B cell (primary cell): ENCODE measurements around the gene OVCH2. TPM values are rescaled to one million over a fixed set of nuclear protein-coding genes. Genes with fewer than 3 reads are reported as not detected.
A peak's percentile ranks its signal among the peaks of the same experiment; 100 is the strongest.

Source experiments
- ATAC-seq: fragments of 200-7000 bp; cut with Tn5 transposase; one replicate; pipeline ENCODE4 v1.10.0; 2021; ENCODE audit warnings: low read depth, mild to moderate bottlenecking, moderate number of reproducible peaks, moderate library complexity
- CTCF ChIA-PET: fragments of 350-600 bp; sonication (Branson Sonifier 250); formaldehyde crosslinking; loops from one replicate; lab custom pipeline; 2021; ENCODE audit warnings: antibody characterized with exemption, inconsistent platforms; lab: Charles Lee
- POLR2A ChIA-PET: fragments of 350-600 bp; sonication (Branson Sonifier 250); formaldehyde crosslinking; loops from one replicate; lab custom pipeline; 2021; ENCODE audit warnings: antibody characterized with exemption; lab: Charles Lee
- DNase-seq: peaks from one replicate; pipeline ENCODE4 v3.0.0; 2013
- H2AFZ ChIP-seq: 2 replicates; pipeline ENCODE4 v1.6.1; 2012; ENCODE audit warnings: mild to moderate bottlenecking, low read depth, low read length; ENCODE audit not compliant: insufficient read depth, poor library complexity, severe bottlenecking
- H3K27ac ChIP-seq, 2 donors: 1 replicate in 1 of 2; 2 replicates in 1 of 2; pipeline ENCODE4 v1.5.1; 2012 to 2013; ENCODE audit warnings: low read length in 2 of 2, mild to moderate bottlenecking in 2 of 2, moderate library complexity in 1 of 2
- H3K27me3 ChIP-seq, 4 experiments: fragments of 200-600 bp in 1 of 4; sonication (generic) in 1 of 4; replicated peaks in 1 of 4; 1 replicate in 2 of 4; 2 replicates in 2 of 4; pipeline versions ENCODE4 v1.6.1 to v1.7.0; 2013 to 2016; ENCODE audit warnings: low read length in 3 of 4, mild to moderate bottlenecking in 2 of 4, mixed read lengths in 1 of 4, moderate library complexity in 1 of 4; ENCODE audit not compliant: insufficient read depth in 4 of 4, control insufficient read depth in 3 of 4; ENCODE audit errors: control extremely low read depth in 1 of 4
- H3K36me3 ChIP-seq, 2 experiments: replicated peaks in 1 of 2; 1 replicate in 1 of 2; 2 replicates in 1 of 2; pipeline versions ENCODE4 v1.6.1 to v1.7.1; 2013; ENCODE audit warnings: low read length in 1 of 2; ENCODE audit not compliant: insufficient read depth in 2 of 2, control insufficient read depth in 1 of 2; ENCODE audit errors: control extremely low read depth in 1 of 2, extremely low read depth in 1 of 2
- H3K4me1 ChIP-seq, 2 donors: fragments of 200-600 bp in 1 of 2; sonication (generic) in 1 of 2; 1 replicate in 1 of 2; 2 replicates in 1 of 2; pipeline versions ENCODE4 v1.5.1 to v1.6.1; 2013 to 2017; ENCODE audit warnings: low read length in 2 of 2; ENCODE audit not compliant: control insufficient read depth in 2 of 2, insufficient read depth in 2 of 2
- H3K4me2 ChIP-seq: replicated peaks from 2 replicates; pipeline ENCODE3; 2012; ENCODE audit warnings: mild to moderate bottlenecking, low read depth, low read length; ENCODE audit not compliant: poor library complexity, severe bottlenecking
- H3K4me3 ChIP-seq, 5 experiments: fragments of 200-600 bp in 1 of 5; sonication (generic) in 1 of 5; 1 replicate in 3 of 5; 2 replicates in 2 of 5; pipeline versions ENCODE4 v1.5.1 to v1.7.0; 2011 to 2016; ENCODE audit warnings: low read length in 4 of 5, mild to moderate bottlenecking in 4 of 5, low read depth in 2 of 5, control low read depth in 1 of 5, moderate library complexity in 1 of 5; ENCODE audit not compliant: insufficient read depth in 1 of 5; ENCODE audit errors: control extremely low read depth in 1 of 5, extremely low read depth in 1 of 5
- H3K79me2 ChIP-seq: fragments of 200-600 bp; sonication (generic); one replicate; pipeline ENCODE4 v1.6.0; 2016; ENCODE audit warnings: low read length; ENCODE audit not compliant: control insufficient read depth, insufficient read depth
- H3K9ac ChIP-seq: fragments of 200-600 bp; sonication (generic); 2 replicates; pipeline ENCODE4 v1.6.1; 2017; ENCODE audit warnings: mild to moderate bottlenecking, low read length, moderate library complexity
- H3K9me3 ChIP-seq, 3 donors: one replicate each; pipeline versions ENCODE4 v1.6.1 to v1.7.1; 2013; ENCODE audit warnings: low read length in 2 of 3; ENCODE audit not compliant: control insufficient read depth in 2 of 3, insufficient read depth in 1 of 3; ENCODE audit errors: control extremely low read depth in 1 of 3
- H4K20me1 ChIP-seq: 2 replicates; pipeline ENCODE4 v1.6.0; 2012; ENCODE audit warnings: mild to moderate bottlenecking, low read length; ENCODE audit not compliant: insufficient read depth, control insufficient read depth, poor library complexity, severe bottlenecking
- H3K27ac Mint-ChIP-seq: one replicate; pipeline ENCODE4 v1.8.0; 2021; ENCODE audit warnings: mixed read lengths
- H3K27me3 Mint-ChIP-seq: one replicate; pipeline ENCODE4 v1.8.0; 2021; ENCODE audit warnings: mixed read lengths
- H3K4me1 Mint-ChIP-seq: one replicate; pipeline ENCODE4 v1.8.0; 2021; ENCODE audit warnings: mixed read lengths
- H3K4me3 Mint-ChIP-seq: one replicate; pipeline ENCODE4 v1.8.0; 2021; ENCODE audit warnings: mixed read lengths
- H3K9me3 Mint-ChIP-seq: one replicate; pipeline ENCODE4 v1.8.0; 2022; ENCODE audit warnings: mixed read lengths; ENCODE audit not compliant: insufficient read depth
- CTCF ChIP-seq: fragments of 200-600 bp; IDR thresholded peaks from one replicate; pipeline ENCODE4 v1.8.0; 2022; ENCODE audit warnings: antibody characterized with exemption, mild to moderate bottlenecking
- EZH2 ChIP-seq: IDR thresholded peaks from 2 replicates; pipeline ENCODE4 v1.6.1; 2012; ENCODE audit warnings: borderline replicate concordance, low read depth, mild to moderate bottlenecking, moderate library complexity, low read length; ENCODE audit not compliant: insufficient read depth, poor library complexity, severe bottlenecking
- WGBS: methylation state at CpG from one replicate; pipeline ENCODE4 v1.1.5; 2013; ENCODE audit warnings: missing lambda C conversion rate; ENCODE audit not compliant: insufficient coverage; 5-methylcytosine and 5-hydroxymethylcytosine counted together
- intact Hi-C: fragments of 100-400 bp; cut with micrococcal nuclease; formaldehyde crosslinking; loops from one replicate; pipeline ENCODE4 v1.10.0; 2022
- polyA plus RNA-seq: library from polyadenylated mRNA; depleted of rRNA; stranded (reverse); fragments of >200 nt; gene quantifications from 2 replicates; pipeline ENCODE4 v1.2.3, GENCODE V29; 2012
- total RNA-seq, 2 donors: library from RNA; stranded (reverse); fragments of 120-200 nt in 1 of 2; gene quantifications; 1 replicate in 1 of 2; 2 replicates in 1 of 2; pipeline versions ENCODE4 v1.2.3 to v1.2.4, GENCODE V29; 2013 to 2022

OVCH2 gene
- total and polyA plus RNA-seq, 2 donors (not counting 1 experiment from before 2014, with no cell fraction given): not detected

- Histone ChIP-seq H3K27me3 (peaks cover 0 to 36% (median 14%) of the 10 kb centered on the region in 4 experiments), H3K4me2 (peak within 1 kb of the TSS; percentile 88), H2AFZ (peak within 1 kb of the TSS; percentile 73), H3K79me2 (no peaks in the 10 kb centered on the region), H3K4me3 (peak within 1 kb of the TSS in 4 of 5 experiments; percentile 35 to 61 (median 54)), H3K9ac (peak within 1 kb of the TSS; percentile 71), H4K20me1 (no peaks in the 10 kb centered on the region), H3K36me3 (no peaks in the 10 kb centered on the region), H3K4me1 (peaks cover 18 to 22% of the 10 kb centered on the region in 2 donors), H3K27ac (no peak within 1 kb of the TSS), H3K9me3 (peaks cover 0 to 5% (median 3%) of the 10 kb centered on the region in 3 donors)
- Mint-ChIP-seq H3K9me3 (peaks cover 1% of the 10 kb centered on the region), H3K4me1 (peaks cover 29% of the 10 kb centered on the region), H3K27me3 (peaks cover 32% of the 10 kb centered on the region), H3K27ac (peak within 1 kb of the TSS; percentile 77), H3K4me3 (peak within 1 kb of the TSS; percentile 93)
- CTCF ChIA-PET: interaction anchor here (0.8 kb wide), 1 partner anchor 14 kb away, joined by 4 read pairs; no protein-coding TSS in a partner anchor
- WGBS: 11% methylated on average over 40 of the region's 40 CpGs
- no peak for TF ChIP-seq CTCF
- no peak for TF ChIP-seq EZH2
- POLR2A ChIA-PET: interaction anchor here (1.0 kb wide), 1 partner anchor 16 kb away, joined by 6 read pairs; no protein-coding TSS in a partner anchor
- intact Hi-C loops: no loop called here
- peak; percentile 50 for ATAC-seq
- DNase-seq: no peak
These were observed 33.1 kb downstream of the OVCH2 start, which contains the start of gene CYB5R2 for GRCh38 chr11:7672960-7673723. TSS of gene CYB5R2 (minus strand) at chr11:7673500. CDS start at chr11:7672825, 675 bp downstream.
